A673 (cell line): ENCODE data around the gene TIPIN.

ENCODE experiments used
- EZH2 ChIP-seq: fragments of 200-600 bp; sonication (generic); IDR thresholded peaks from 2 replicates; pipeline ENCODE4 v1.6.1; 2017; ENCODE audit warnings: borderline replicate concordance, low read depth, mild to moderate bottlenecking, mixed read lengths, antibody characterized with exemption, low read length; ENCODE audit not compliant: poor library complexity, severe bottlenecking
- TF ChIP-seq, protein P1 (sequence below): fragments of 300-800, 200-600 bp; sonication (generic); conservative IDR thresholded peaks from 2 replicates; pipeline ENCODE4 v1.5.1; 2017; ENCODE audit warnings: low read depth, mild to moderate bottlenecking, antibody characterized with exemption, low read length, moderate library complexity, mixed read lengths

DNA sequence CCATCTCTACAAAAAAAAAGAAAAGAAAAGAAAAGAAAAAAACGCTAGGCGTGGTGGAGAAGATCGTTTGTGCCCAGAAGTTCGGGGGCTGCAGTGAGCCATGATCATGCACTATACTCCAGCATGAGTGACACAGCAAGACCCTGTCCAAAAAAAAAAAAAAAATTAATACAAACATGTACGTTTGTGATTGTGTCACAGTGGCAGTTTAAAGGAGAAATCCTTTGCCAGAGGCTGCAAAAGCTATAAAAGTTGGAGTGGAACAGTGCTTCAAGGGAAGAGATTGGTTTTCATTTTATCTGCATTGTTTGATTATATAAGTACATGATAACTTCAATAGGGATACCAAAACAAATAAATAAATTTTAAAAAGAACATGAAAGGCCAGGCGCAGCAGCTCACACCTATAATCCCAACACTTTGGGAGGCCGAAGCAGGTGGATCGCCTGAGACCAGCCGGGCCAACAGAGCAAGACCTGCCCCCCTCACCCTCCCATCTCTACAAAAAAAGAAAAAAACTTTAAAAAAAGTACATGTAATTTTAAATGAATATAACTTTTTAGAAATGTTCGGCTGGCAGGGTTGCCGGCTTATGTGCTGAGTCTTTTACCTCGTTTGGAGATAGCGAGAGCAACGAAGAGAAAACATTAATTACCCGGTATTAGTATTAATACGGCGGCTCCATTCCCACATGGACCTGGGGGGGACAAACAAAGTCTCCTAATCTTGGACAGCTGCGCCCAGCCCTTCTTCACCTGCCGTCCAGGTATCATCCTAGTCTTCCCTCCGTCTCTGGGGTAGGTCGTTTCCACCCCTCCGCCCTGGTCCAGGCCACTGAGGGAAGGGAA, 63.7 kb downstream of the TIPIN start:
- TF ChIP-seq, protein P1, sequence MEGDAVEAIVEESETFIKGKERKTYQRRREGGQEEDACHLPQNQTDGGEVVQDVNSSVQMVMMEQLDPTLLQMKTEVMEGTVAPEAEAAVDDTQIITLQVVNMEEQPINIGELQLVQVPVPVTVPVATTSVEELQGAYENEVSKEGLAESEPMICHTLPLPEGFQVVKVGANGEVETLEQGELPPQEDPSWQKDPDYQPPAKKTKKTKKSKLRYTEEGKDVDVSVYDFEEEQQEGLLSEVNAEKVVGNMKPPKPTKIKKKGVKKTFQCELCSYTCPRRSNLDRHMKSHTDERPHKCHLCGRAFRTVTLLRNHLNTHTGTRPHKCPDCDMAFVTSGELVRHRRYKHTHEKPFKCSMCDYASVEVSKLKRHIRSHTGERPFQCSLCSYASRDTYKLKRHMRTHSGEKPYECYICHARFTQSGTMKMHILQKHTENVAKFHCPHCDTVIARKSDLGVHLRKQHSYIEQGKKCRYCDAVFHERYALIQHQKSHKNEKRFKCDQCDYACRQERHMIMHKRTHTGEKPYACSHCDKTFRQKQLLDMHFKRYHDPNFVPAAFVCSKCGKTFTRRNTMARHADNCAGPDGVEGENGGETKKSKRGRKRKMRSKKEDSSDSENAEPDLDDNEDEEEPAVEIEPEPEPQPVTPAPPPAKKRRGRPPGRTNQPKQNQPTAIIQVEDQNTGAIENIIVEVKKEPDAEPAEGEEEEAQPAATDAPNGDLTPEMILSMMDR, result no peak
- no peak for TF ChIP-seq EZH2
